Endothelial cell of umbilical vein (primary cell): ENCODE data around the gene ITPR1. TPM values are rescaled to one million over a fixed set of nuclear protein-coding genes. Genes with fewer than 3 reads are reported as not detected.

Experiments
- BruUV-seq: library from RNA; stranded (reverse); fragments of 400-500 nt; replicated peaks from 2 replicates; lab custom pipeline; 2021; lab: Mats Ljungman, UMichigan
- CTCF ChIA-PET: fragments of 300-600, 350-600 bp; sonication (Branson Sonifier 250); formaldehyde crosslinking; loops from one replicate; lab custom pipeline; 2021; ENCODE audit warnings: antibody characterized with exemption, inconsistent platforms; lab: Charles Lee
- POLR2A ChIA-PET: fragments of 300-600, 350-600 bp; sonication (Branson Sonifier 250); formaldehyde crosslinking; loops from one replicate; lab custom pipeline; 2021; ENCODE audit warnings: antibody characterized with exemption, inconsistent platforms; lab: Charles Lee
- DNase-seq: peaks from one replicate; pipeline ENCODE4 v3.0.0-alpha.2; 2011; ENCODE audit warnings: low read depth, low spot score
- FAIRE-seq: peaks from 2 replicates; lab custom pipeline; 2011; peaks lifted over from hg19 to GRCh38; lab: Jason Lieb, UNC
- H2AFZ ChIP-seq: 2 replicates; pipeline ENCODE4 v1.6.0; 2012; ENCODE audit warnings: low read depth, low read length, control low read depth, inconsistent platforms
- H3K27ac ChIP-seq: 2 replicates; pipeline ENCODE4 v1.5.1; 2011; ENCODE audit warnings: low read depth, mild to moderate bottlenecking, control low read depth, low read length, moderate library complexity; ENCODE audit not compliant: insufficient read depth
- H3K27me3 ChIP-seq, 2 experiments: 2 replicates each; pipeline versions ENCODE4 v1.6.0 to v1.6.1; 2011; ENCODE audit warnings: low read length in 2 of 2, mixed read lengths in 1 of 2; ENCODE audit not compliant: control insufficient read depth in 2 of 2, insufficient read depth in 2 of 2
- H3K36me3 ChIP-seq, 2 experiments: 2 replicates in 1 of 2; 3 replicates in 1 of 2; pipeline ENCODE4 v1.5.1; 2011; ENCODE audit warnings: low read length in 2 of 2, mild to moderate bottlenecking in 1 of 2, moderate library complexity in 1 of 2; ENCODE audit not compliant: control insufficient read depth in 2 of 2, insufficient read depth in 2 of 2; ENCODE audit errors: extremely low read depth in 1 of 2
- H3K4me1 ChIP-seq: 3 replicates; pipeline ENCODE4 v1.5.1; 2011; ENCODE audit warnings: mild to moderate bottlenecking, low read length; ENCODE audit not compliant: control insufficient read depth, insufficient read depth; ENCODE audit errors: extremely low read depth
- H3K4me2 ChIP-seq: 2 replicates; pipeline ENCODE4 v1.6.1; 2011; ENCODE audit warnings: low read length, control low read depth, mixed read lengths; ENCODE audit not compliant: insufficient read depth
- H3K4me3 ChIP-seq, 3 experiments: fragments of 200-600 bp in 1 of 3; sonication (generic), shearing (Covaris generic) in 1 of 3; replicated peaks in 1 of 3; 2 replicates each; pipeline ENCODE4 v1.5.1; 2011 to 2016; ENCODE audit warnings: control low read depth in 3 of 3, low read length in 3 of 3, mild to moderate bottlenecking in 2 of 3, inconsistent platforms in 1 of 3, low read depth in 1 of 3, moderate library complexity in 1 of 3; ENCODE audit not compliant: insufficient read depth in 1 of 3
- H3K79me2 ChIP-seq: 2 replicates; pipeline ENCODE4 v1.6.0; 2012; ENCODE audit warnings: low read length, inconsistent platforms; ENCODE audit not compliant: control insufficient read depth, insufficient read depth
- H3K9ac ChIP-seq: replicated peaks from 2 replicates; pipeline ENCODE3; 2011; ENCODE audit warnings: low read length, control low read depth; ENCODE audit not compliant: insufficient read depth; ENCODE audit errors: extremely low read depth
- H3K9me1 ChIP-seq: replicated peaks from 3 replicates; pipeline ENCODE4 v1.6.0; 2011; ENCODE audit warnings: mild to moderate bottlenecking, low read length; ENCODE audit not compliant: control insufficient read depth, insufficient read depth; ENCODE audit errors: extremely low read depth
- H3K9me3 ChIP-seq: replicated peaks from 2 replicates; pipeline ENCODE4 v1.5.1; 2012; ENCODE audit warnings: low read length, inconsistent platforms; ENCODE audit not compliant: control insufficient read depth, insufficient read depth
- H4K20me1 ChIP-seq: replicated peaks from 2 replicates; pipeline ENCODE3; 2011; ENCODE audit warnings: mild to moderate bottlenecking, low read length; ENCODE audit not compliant: control insufficient read depth, insufficient read depth; ENCODE audit errors: extremely low read depth
- CTCF ChIP-seq, 2 donors: IDR thresholded peaks; 1 replicate in 1 of 2; 2 replicates in 1 of 2; pipeline ENCODE4 v1.5.1; 2011; ENCODE audit warnings: low read length in 2 of 2, mild to moderate bottlenecking in 2 of 2, moderate library complexity in 2 of 2, control low read depth in 1 of 2, inconsistent platforms in 1 of 2, low read depth in 1 of 2; ENCODE audit not compliant: insufficient read depth in 1 of 2; ENCODE audit errors: extremely low read depth in 1 of 2
- EZH2 ChIP-seq: IDR thresholded peaks from 2 replicates; pipeline ENCODE4 v1.6.1; 2012; ENCODE audit warnings: borderline replicate concordance, low read depth, mild to moderate bottlenecking, moderate library complexity, low read length, inconsistent platforms; ENCODE audit not compliant: severe bottlenecking
- FOS ChIP-seq: IDR thresholded peaks from 2 replicates; pipeline ENCODE4 v1.6.1; 2011; ENCODE audit warnings: mild to moderate bottlenecking, low read length, moderate library complexity, borderline replicate concordance; ENCODE audit not compliant: insufficient read depth
- GATA2 ChIP-seq: IDR thresholded peaks from 2 replicates; pipeline ENCODE4 v1.7.0; 2011; ENCODE audit warnings: low read depth, mild to moderate bottlenecking, moderate library complexity, mixed read lengths, low read length; ENCODE audit not compliant: insufficient read length, insufficient read depth
- JUN ChIP-seq: IDR thresholded peaks from 2 replicates; pipeline ENCODE4 v1.6.1; 2011; ENCODE audit warnings: borderline replicate concordance, low read depth; ENCODE audit not compliant: insufficient read length, insufficient read depth
- MAX ChIP-seq: IDR thresholded peaks from 2 replicates; pipeline ENCODE4 v1.6.1; 2011; ENCODE audit not compliant: insufficient read depth, insufficient read length
- MYC ChIP-seq: IDR thresholded peaks from one replicate; pipeline ENCODE4 v1.6.1; 2011; ENCODE audit warnings: mild to moderate bottlenecking, low read depth, low read length
- POLR2A ChIP-seq: IDR thresholded peaks from 2 replicates; pipeline ENCODE4 v1.6.1; 2012; ENCODE audit warnings: low read depth, mild to moderate bottlenecking, control low read depth, low read length
- POLR2AphosphoS5 ChIP-seq: IDR thresholded peaks from 2 replicates; pipeline ENCODE4 v1.6.1; 2012; ENCODE audit warnings: low read depth, mild to moderate bottlenecking, control low read depth, low read length, moderate library complexity; ENCODE audit not compliant: insufficient read depth
- dilution Hi-C: fragments of 300-500 bp; cut with MboI; formaldehyde crosslinking; loops from one replicate; pipeline ENCODE4 v1.15.0; 2019; ENCODE audit warnings: low sequenced_read_pairs; ENCODE audit not compliant: extremely low pct_ligation_motif_present
- intact Hi-C: fragments of 100-400 bp; cut with micrococcal nuclease; formaldehyde crosslinking; loops from one replicate; pipeline ENCODE4 v1.10.0; 2022
- polyA plus RNA-seq, 4 experiments: library from polyadenylated mRNA; depleted of rRNA in 3 of 4; stranded (reverse) in 3 of 4; unstranded in 1 of 4; fragments of >200 nt; gene quantifications; 2 replicates each; pipeline versions ENCODE4 v1.2.1 to v1.2.3, GENCODE V29; 2011 to 2012; ENCODE audit warnings: missing spikeins in 1 of 4
- total RNA-seq: library from RNA; stranded (reverse); gene quantifications from 2 replicates; pipeline ENCODE4 v1.2.3, GENCODE V29; 2021

The ITPR1 gene
- total and polyA plus RNA-seq, 2 donors (not counting 3 experiments of a cell fraction or from before 2014, with no cell fraction given) = 5.1 to 16.1 TPM

- ChIA-PET CTCF (interaction anchor here (0.6 to 2.7 kb wide), 10 partner anchors 9 to 276 kb away, joined by 3 to 11 read pairs (median 4); no protein-coding TSS in a partner anchor), POLR2A (interaction anchor here (0.7 kb wide), 1 partner anchor 101 kb away, joined by 4 read pairs; no protein-coding TSS in a partner anchor)
- Histone ChIP-seq H3K9ac (peak overlapping the region; percentile 46), H3K27me3 (no peaks in the 10 kb centered on the region), H3K36me3 (no peaks in the 10 kb centered on the region), H3K4me1 (peaks cover 22% of the 10 kb centered on the region), H3K9me3 (no peaks in the 10 kb centered on the region), H3K9me1 (no peaks in the 10 kb centered on the region), H3K79me2 (no peaks in the 10 kb centered on the region), H3K27ac (peak overlapping the region; percentile 80), H4K20me1 (no peaks in the 10 kb centered on the region), H3K4me3 (peak overlapping the region in 1 of 3 experiments; percentile 12), H3K4me2 (peak overlapping the region; percentile 23), H2AFZ (no peak overlapping the region)
- FAIRE-seq (peak; percentile 82), DNase-seq (peak; percentile 91)
- intact Hi-C loops (loop anchor here (1.0 kb wide), 1 partner anchor 228 kb away; no protein-coding TSS in a partner anchor), dilution Hi-C loops (no loop called here)
- BruUV-seq = no TSS peak
- no peak for TF ChIP-seq MAX
- TF ChIP-seq GATA2 = no peak
Measured at GRCh38 chr3:4750306-4750968, 257.3 kb downstream of the ITPR1 start.

GRCh38 chr3:4751029-4751501, 257.9 kb downstream of the ITPR1 start:
- peak overlapping the region; percentile 80 for H3K27ac ChIP-seq
- no peaks in the 10 kb centered on the region for H4K20me1 ChIP-seq
- no peak for FAIRE-seq
- H3K4me2 ChIP-seq = peak overlapping the region; percentile 23
- CTCF ChIA-PET = interaction anchor here (0.6 to 2.7 kb wide), 8 partner anchors 9 to 230 kb away, joined by 3 to 11 read pairs (median 5); no protein-coding TSS in a partner anchor
- POLR2A ChIA-PET = no interaction called here
- TF ChIP-seq GATA2 = no peak
- no peak for TF ChIP-seq JUN
- no peak for TF ChIP-seq POLR2A
- no peak for TF ChIP-seq POLR2AphosphoS5
- TF ChIP-seq FOS = no peak
- TF ChIP-seq MYC = no peak
- no peak for TF ChIP-seq EZH2
- no peak for TF ChIP-seq MAX
- no peak for TF ChIP-seq CTCF (IDR thresholded peaks at IDR 0.05; ENCODE audit: extremely low read depth in 1 of 2, insufficient read depth in 1 of 2, low read depth in 1 of 2, low read length in 2 of 2)
- DNase-seq = no peak
- no peaks in the 10 kb centered on the region for H3K36me3 ChIP-seq
- no peak overlapping the region for H3K4me3 ChIP-seq
- no peaks in the 10 kb centered on the region for H3K9me1 ChIP-seq
- intact Hi-C loops (no loop called here), dilution Hi-C loops (no loop called here)
- H3K9ac ChIP-seq = peak overlapping the region; percentile 46
- H3K79me2 ChIP-seq = no peaks in the 10 kb centered on the region
- TSS peak; percentile 94 for BruUV-seq
- H2AFZ ChIP-seq = no peak overlapping the region
- no peaks in the 10 kb centered on the region for H3K9me3 ChIP-seq
- H3K4me1 ChIP-seq = peaks cover 22% of the 10 kb centered on the region
- no peaks in the 10 kb centered on the region for H3K27me3 ChIP-seq
